Mammary epithelial cell (primary cell): Measurements from ENCODE around the gene PRM3.

Experiments
- EZH2 ChIP-seq: IDR thresholded peaks from 2 replicates; pipeline ENCODE4 v1.6.1; 2012; ENCODE audit warnings: low read length, inconsistent platforms, borderline replicate concordance
- TF ChIP-seq, protein P1 (sequence below), 2 donors: IDR thresholded peaks in 1 of 2; conservative IDR thresholded peaks in 1 of 2; 2 replicates each; pipeline ENCODE4 v1.5.1; 2011 to 2012; ENCODE audit warnings: inconsistent platforms in 2 of 2, low read length in 2 of 2, mild to moderate bottlenecking in 2 of 2, control low read depth in 1 of 2, low read depth in 1 of 2; ENCODE audit not compliant: insufficient read depth in 1 of 2; ENCODE audit errors: extremely low read depth in 1 of 2

- no peak for TF ChIP-seq EZH2
- TF ChIP-seq, protein P1, sequence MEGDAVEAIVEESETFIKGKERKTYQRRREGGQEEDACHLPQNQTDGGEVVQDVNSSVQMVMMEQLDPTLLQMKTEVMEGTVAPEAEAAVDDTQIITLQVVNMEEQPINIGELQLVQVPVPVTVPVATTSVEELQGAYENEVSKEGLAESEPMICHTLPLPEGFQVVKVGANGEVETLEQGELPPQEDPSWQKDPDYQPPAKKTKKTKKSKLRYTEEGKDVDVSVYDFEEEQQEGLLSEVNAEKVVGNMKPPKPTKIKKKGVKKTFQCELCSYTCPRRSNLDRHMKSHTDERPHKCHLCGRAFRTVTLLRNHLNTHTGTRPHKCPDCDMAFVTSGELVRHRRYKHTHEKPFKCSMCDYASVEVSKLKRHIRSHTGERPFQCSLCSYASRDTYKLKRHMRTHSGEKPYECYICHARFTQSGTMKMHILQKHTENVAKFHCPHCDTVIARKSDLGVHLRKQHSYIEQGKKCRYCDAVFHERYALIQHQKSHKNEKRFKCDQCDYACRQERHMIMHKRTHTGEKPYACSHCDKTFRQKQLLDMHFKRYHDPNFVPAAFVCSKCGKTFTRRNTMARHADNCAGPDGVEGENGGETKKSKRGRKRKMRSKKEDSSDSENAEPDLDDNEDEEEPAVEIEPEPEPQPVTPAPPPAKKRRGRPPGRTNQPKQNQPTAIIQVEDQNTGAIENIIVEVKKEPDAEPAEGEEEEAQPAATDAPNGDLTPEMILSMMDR (conservative IDR thresholded peaks at IDR 0.05 in 1 of 2, IDR thresholded peaks at IDR 0.05 in 1 of 2; ENCODE audit: extremely low read depth in 1 of 2, insufficient read depth in 1 of 2, low read depth in 1 of 2, low read length in 2 of 2): no peak
Measured at GRCh38 chr16:11263737-11264136, 9.7 kb downstream of the PRM3 start.
